Stimulated activated CD8-positive, alpha-beta memory T cell treated with anti-CD3 and anti-CD28 coated beads, Interleukin-4, amount 100 ng/mL, for 1 hour (primary cell): ENCODE data around the gene CARD8.

ENCODE experiments used
- DNase-seq, 2 donors: peaks; one replicate each; pipeline ENCODE4 v3.0.0-alpha.2; 2020; ENCODE audit warnings: low read depth in 2 of 2, low spot score in 1 of 2

CARD8 gene

DNA sequence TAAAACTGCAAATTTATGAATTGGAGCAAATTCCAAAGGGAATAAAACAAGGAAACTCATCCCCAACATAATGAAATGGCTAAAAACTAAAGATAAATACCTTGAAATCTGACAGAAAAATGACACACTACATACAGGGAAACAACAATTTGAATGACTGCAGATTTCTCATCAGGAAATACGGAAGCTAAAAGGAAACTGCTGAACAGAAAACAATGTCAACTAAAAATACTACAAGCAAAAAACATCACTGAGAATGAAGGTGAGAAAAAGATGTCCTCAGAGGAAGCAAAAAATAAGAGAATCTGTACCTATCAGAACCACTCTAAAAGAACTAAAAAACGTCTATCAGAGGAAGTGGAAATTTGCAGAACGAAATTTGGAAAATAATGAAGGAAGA lies 45.7 kb downstream of the CARD8 start:
- DNase-seq = no peak

DNA sequence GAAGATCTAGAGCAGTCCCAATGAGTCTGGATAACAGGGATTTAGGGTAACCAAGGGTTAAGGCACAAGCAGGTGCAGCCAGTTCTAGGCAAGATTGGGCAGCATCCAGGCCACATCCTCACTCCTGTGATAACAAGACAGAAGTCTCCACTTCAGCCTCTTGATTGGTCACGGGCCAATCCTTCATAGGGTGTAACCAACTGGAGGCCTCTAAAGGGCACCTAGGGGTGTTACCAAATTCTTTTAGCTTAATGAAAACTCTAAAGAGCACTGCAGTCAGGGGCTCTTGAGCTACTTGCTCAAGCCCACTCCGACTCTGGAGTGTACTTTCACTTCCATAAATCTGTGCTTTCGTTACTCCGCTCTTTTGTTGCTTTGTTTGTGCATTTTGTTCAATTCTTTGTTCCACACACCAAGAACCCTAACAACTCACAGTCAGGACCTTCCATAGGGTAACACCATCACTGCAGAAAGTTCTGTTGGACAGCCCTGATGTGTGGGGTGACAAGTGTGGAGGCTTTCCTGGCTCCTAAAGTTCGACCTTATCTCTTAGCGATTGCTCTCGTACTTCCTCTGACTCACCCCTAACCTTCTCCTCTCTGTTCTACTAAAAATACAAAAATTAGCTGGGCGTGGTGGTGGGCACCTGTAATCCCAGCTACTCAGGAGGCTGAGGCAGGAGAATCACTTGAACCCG lies 49.2 kb downstream of the CARD8 start:
- DNase-seq = no peak

DNA sequence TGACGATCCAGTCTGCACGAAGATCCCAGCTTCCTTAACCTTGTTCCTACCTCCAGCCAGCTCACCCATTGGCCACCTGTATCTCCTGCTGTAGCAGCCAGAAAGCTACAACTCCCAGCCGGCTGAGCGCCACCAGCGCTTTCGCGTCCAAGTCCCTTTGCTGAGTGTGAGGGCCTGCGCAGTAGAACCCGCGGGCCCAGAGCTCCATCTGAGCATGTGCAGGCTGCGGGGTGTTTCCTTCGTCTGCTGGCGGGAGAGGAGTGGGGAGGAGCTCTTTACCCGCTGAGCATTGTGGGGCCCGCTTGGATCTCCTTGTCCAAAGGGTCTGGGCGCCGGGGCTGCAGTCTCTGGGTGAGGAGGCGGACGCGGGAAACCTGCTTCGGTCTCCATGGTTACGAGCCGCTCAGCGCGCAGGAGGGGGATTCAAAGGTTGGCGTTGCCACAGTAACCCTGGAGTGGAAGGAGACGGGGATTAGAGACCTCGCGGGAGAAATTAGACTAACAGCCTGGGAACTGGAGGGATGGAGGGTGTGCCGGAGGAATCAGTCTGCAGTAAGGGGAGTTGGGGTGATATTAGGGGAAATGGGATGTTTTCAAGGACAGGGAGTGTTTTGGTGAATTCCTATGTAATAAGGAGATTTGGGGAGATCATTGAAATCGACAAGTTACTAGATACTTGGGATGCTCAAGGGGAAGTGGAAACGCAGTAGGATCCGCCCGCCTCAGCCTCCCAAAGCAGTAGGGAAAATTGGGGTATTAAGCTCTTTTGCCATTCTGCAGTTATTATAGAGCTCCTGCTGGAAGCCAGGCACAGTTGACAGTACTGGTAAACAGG lies 51.7 kb downstream of the CARD8 start:
- peak; percentile 79 to 83 for DNase-seq

DNA sequence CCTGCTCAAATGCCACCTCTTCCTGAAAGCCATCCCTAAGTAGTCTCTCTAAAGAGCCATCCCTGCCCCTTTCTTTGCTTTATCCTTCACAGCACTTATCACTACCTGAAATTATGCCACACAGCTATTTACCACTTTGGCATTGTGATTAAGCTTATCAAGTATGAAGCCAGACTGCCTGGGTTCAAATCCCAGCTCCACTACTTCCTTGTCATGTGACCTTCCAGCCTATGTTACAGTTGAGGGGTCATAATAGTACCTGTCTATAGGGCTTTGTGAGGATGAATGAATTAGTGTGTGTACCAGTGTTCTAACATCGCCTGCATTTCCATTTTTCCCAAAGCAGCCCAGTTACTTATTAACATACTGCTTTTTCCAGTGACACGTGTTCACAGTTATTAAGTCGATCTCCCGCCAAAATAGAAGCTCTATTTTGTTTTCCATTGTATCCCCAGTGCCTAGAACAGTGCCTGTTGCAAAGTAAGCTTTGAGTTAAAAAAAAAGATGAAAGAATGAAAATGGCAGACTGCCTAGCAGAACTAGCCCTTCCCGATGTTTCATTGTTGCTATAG lies 52.4 kb downstream of the CARD8 start:
- no peak for DNase-seq

DNA sequence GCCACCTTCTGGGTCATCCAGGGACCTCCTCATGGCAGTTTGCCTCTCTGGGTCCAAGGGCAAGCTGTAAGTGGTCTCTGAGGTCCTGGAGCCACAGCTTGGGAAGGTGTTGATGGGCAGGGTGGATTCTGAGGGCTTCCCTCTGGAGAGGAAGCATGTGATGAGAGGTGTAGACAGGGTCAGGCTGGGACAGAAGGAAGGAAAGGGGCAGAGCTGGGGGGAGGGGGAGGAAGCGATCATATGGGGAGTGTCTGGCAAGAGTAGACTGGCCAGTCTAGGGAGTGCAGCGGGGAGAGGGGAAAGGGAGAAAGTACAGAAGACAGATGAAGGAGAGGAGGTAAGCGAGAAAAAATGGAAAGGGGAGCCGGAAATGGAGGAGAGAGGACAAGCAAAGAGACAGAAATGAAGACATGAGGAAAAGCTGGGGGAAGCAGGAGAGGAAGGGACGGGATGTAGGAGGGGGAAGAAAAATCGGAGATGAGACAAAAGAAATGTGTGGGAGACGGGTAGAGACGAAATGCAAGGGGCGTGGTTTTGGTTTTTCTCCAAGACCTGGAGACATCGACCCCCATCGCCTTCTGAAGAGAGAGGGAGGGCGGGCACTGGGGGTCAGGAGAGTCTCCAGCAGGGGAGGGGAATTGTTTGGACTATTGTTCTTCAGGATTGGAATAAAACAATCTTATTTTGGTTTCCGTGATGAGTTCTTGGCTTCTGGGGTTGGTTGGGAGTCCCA lies 58.6 kb downstream of the CARD8 start:
- DNase-seq = no peak

DNA sequence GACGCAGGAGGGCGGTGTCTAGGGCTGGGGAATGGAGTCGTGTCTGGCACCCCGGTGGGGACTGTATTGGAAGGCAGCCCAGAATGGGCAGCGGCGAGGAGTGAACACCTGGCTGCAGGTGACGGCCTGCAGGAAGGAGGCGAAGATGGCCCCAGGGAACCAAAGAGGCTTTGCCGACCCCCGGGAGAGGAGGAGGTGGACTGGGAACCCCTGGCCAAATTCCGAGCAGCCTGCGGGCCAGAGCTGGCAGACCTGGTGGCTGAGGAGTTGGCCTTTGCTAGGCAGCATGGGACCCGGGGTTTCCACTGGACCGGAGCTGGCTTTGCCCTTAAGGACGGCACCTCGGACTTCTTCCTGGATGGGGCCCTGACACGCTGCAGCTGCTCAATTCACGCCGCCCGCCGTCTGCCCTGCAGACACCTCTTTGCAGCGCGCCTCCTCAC lies 59.4 kb downstream of the CARD8 start:
- no peak for DNase-seq

DNA sequence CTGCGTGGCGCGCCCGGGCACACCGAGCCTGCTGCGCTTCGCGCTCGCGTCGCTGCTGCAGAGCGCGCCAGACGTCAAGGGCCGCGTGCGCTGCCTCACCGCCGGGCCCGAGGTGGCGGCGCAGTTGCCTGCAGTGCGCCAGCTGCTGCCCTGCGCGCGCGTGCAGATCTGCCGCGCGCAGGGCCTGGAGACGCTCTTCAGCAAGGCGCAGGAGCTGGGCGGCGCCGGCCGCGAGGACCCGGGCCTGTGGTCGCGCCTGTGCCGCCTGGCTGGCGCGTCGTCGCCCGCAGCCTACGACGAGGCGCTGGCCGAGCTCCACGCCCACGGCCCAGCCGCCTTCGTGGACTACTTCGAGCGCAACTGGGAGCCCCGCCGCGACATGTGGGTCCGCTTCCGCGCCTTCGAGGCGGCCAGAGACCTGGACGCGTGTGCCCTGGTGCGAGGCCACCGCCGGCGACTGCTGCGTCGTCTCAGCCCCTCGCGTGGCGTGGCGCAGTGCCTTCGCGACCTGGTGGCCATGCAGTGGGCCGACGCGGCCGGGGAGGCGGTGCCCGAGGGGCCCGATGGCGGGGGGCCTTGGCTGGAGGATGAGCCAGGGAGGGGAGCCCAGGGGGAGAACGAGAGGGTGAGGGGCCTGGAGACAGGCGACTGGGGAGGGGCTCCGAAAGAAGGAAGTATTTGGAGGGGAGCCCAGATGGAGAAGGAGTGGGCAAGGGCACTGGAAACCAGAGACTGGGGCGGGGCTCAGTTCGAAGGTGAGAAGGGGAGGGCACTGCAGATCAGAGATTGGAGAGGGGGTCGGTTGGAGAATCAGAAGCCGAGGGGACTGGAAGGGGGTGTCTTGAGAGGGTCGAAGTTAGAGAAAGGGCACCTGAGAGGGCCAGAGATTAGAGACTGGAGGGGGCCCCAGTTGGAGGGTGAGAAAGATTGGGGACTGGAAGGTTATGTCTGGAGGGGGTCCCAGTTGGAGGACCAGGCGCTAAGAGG lies 60.6 kb downstream of the CARD8 start:
- no peak for DNase-seq

DNA sequence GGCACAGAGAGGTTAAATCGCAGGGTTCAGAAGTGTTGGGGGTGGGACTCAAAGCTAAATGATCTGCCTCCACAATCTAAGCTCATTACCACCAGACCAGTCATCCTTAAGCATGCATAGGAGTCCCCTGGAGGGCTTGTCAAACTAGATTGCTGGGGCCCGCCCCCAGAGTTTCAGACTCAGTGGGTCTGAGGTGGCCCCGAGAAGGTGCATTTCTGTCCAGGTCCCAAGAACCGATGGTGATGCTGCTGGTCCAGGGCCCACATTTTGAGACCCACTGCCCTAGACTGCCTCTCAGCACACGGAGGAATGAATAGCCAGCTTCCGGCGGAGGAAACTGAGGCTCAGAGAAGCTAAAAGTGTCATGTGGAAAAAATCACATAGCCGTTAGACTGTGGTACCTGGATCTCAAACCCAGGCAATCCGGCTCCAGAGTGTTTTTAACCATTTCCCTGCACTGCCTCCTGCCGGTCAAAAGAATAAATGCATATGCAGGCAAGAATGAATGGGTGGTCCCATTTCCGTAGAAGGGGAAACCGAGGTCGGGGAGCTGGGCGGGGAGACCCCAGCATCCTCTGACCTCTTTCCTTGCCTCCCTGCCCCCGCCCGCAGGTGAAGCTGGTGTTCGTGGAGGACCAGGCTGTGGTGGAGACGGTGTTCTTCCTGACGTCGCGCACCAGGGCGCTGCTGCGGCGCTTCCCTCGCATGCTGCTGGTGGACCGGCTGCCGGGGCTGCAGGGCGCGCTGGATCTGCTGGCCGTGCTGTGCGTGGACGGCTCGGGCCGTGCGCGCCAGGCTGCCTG lies 61.5 kb downstream of the CARD8 start:
- no peak for DNase-seq

DNA sequence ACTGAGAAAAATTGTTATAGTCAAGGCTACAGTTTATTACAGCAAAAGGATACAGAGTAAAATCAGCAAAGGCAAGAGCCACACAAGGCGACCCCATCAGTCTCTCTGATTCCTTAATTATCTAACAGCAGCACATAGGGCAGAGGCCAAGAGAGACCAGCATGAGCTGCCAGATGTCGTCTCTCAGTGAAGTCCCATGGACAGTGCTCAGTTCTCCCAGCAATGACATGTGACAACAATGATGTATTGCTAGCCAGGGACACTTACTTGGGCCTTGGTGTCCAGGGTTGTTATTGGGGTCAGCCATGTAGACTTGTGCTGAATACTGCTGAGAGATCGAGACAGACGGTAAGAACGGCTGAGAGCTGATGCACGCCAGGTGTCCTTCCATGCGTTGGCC lies 63.0 kb downstream of the CARD8 start:
- no peak for DNase-seq

DNA sequence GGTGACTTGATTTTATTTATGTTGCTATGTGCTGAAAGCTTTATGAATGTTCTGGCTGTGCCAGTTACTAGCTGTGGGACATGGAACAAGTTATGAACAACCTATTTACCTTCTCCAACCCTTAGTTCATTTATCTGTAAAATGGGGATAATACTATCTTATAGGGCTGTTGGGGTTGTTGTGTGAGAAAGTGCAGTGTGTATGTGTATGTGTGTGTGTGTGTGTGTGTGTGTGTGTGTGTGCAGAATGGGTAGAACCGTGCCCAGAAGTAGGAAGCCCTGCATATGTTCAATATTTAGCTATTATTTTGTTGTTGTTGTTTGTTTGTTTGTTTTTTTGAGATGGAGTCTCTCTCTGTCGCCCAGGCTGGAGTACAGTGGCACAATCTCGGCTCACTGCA lies 64.8 kb downstream of the CARD8 start:
- no peak for DNase-seq

DNA sequence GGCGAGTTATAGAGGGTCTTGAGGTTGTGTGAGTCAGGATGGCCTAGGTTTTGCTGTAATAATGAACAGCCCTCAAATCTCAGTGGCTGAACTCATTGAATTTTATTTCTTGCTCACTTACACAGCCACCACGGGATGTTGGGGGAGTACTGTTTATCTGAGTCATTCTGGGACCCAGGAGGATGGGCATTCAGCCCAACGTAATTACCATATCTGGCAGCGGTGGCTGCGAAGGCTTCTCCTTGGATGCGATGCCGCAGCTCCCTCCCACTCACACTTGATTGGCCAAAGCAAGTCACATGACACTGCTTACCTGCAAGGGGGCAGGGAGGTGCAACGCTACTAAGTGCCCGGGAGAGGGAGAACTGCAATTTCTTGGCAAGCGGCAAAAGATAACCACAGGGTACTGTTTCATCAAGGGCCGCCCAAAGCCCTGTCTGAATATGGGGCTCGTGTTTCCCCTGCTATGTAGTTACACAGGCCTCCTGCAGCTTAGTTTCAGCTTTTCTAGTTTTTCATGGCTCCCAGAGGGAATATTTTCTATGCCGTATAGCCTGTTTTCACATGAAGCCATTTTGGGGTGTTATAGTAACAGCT lies 65.3 kb downstream of the CARD8 start:
- peak in 1 of 2 donors; percentile 30 for DNase-seq

DNA sequence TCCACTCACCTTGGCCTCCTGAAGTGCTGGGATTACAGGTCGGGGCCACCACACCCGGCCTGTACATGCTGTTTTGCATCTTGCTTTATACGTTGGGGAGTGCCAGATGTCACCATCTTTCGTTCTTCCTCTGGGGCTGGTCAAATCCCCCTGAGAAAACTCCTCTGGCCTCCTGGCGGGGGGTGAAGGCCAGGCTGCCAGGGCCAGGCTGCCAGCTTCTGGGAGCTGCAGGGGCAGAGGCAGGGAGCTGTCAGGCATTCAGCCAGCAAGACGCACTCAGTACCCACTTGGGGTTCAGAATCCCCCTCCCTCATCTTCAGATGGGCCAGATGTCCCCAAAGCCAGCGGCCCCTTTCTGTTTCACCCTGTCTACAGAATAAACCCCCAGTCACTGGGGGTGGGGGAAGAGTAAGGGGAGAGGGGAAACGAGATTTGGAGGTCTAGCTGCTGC lies 69.1 kb downstream of the CARD8 start:
- DNase-seq = no peak

DNA sequence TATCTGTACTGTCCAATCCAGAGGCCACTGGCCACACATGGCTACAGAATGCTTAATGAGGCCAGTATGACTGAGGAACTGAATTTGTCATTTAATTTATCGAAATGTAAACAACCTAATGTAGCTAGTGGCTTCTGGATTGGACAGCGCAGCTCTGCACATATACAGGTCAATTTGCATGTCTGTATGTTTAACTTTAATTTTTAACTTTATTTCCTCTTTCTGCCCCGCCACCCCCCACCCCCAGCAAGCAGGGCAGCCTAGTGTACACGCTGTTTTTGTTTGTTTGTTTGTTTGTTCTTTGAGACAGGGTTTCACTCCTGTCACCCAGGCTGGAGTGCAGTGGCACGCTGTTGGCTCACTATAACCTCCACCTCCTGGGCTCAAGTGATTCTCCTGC lies 69.7 kb downstream of the CARD8 start:
- DNase-seq = no peak

DNA sequence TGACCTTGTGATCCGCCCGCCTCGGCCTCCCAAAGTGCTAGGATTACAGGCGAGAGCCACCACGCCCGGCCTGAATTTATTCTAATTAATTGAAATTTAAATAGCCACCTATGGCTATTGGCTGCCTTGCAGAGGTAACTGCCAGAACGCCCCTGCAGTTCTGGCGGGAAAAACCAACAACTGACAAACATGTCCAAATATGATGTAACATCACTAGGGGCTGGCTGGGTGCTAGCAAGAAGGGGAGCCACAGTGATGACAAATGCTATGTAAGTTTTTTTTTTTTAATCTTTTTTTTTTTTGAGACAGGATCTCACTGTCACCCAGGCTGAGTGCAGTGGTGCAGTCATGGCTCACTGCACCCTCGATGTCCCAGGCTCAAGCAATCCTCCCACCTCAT lies 72.4 kb downstream of the CARD8 start:
- DNase-seq = no peak

DNA sequence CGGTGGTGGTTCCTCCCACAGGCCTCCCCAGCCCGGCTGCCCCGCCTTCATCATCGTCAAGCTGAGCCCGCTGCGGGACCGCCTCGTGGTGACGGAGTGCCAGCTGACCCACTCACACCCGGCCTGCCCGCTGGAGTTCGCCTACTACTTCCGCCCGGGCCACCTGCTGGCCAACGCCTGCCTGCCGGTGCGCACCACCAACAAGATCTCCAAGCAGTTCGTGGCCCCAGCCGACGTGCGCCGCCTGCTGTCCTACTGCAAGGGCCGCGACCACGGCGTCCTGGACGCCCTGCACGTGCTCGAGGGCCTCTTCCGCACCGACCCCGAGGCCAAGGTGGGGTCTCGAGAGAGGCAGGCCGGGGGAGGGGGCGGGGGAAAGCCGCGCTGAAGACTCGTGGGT lies 73.3 kb downstream of the CARD8 start:
- no peak for DNase-seq

DNA sequence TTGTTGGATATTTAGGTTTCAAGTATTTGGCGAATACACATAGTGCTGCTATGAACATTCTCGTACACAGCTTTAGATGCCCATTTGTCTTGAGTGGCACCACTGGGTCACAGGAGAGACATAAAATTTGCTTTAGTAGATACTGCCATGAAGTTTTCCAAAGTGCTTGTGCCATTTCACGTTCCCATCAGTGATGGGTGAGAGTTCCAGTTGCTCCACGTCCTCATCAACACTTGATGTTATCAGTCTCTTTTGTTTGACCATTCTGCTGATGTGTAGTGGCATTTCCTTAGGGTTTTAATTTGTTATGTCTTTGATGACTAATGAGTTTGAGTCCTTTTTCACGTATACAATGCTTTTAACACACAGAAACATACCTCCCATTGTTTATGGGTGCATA lies 74.2 kb downstream of the CARD8 start:
- DNase-seq = no peak

DNA sequence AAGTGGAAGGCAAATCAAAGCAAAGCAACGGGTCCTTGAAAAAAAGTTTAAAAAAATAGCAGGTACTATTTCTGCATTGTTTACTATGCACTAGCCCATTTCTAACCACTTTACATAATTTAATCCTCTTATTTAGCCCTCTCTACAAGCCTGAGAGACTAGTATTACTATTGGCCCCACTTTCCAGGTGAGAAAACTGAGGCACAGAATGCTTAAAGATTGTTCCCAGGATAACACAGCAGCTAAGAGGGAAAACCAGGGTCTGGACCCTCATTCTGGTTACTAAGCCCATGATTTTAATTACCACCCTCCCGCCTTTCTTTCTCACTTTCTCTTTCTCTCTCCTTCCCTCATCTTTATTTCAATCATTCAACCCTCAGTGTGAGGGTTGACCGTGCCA lies 79.5 kb downstream of the CARD8 start:
- no peak for DNase-seq

DNA sequence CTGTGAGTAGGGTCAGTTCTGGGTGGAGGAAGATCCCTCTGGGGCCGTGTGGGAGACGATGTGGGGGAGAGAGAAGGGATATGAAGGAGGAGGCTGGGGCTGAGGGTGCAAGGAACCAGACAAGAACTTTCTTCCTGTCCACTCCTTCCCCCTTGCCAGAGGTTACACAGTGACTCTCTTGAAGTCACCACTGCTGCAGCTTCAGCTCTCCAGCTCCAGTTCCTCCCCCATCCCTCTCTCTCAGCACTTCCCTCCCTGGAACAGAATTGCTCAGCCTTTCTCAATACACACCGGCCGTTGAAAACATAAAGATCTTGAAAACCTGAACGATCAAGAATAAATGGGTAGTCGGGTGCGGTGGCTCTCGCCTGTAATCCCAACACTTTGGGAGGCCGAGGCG lies 80.1 kb downstream of the CARD8 start:
- no peak for DNase-seq

DNA sequence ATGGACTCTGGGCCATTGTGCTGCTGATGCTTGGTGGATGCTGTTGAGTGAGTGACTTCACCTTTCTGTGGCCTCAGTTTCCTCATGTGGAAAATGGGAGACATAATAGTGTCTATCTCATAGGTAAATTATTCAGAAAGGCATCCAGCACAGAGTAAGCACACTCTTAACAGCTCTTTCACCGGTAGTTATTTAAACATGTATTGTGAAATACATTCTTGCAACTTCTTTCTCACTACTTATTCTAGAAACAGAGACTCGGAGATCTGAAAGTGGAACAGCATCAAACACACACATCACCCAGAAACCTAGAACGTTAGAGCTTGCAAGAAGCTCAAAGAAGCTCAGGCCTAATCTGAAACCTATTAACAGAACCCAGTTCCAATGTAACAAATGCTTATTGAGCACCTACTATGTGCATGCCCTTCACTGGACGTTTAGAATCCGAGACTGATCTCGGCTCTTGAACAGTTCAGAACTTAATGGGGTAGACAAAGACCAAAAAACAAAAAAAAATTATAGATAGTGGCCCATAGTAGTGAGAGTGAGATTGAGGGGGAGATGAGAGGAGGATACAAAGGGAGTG lies 81.2 kb downstream of the CARD8 start:
- DNase-seq = no peak
